Upper lobe of right lung (tissue), 1 donor: ENCODE measurements around the gene CHKA. TPM values are rescaled to one million over a fixed set of nuclear protein-coding genes. Genes with fewer than 3 reads are reported as not detected.

Experiments
- ATAC-seq: fragments of 200-7000 bp; cut with Tn5 transposase; one replicate; pipeline ENCODE4 v1.9.1; 2020; ENCODE audit warnings: mild to moderate bottlenecking, moderate library complexity
- DNase-seq: peaks from one replicate; pipeline ENCODE4 v3.0.0-alpha.2; 2020
- H3K27ac ChIP-seq: fragments of 200-600 bp; one replicate; pipeline ENCODE4 v1.8.0; 2022
- H3K27me3 ChIP-seq: fragments of 200-600 bp; one replicate; pipeline ENCODE4 v1.8.0; 2022; ENCODE audit warnings: mild to moderate bottlenecking
- H3K36me3 ChIP-seq: fragments of 200-600 bp; one replicate; pipeline ENCODE4 v1.8.0; 2022
- H3K4me1 ChIP-seq: fragments of 200-600 bp; one replicate; pipeline ENCODE4 v1.8.0; 2022
- H3K4me3 ChIP-seq: fragments of 200-600 bp; one replicate; pipeline ENCODE4 v1.8.0; 2022; ENCODE audit warnings: mild to moderate bottlenecking
- H3K9me3 ChIP-seq: fragments of 200-600 bp; one replicate; pipeline ENCODE4 v1.8.0; 2022
- CTCF ChIP-seq: fragments of 200-600 bp; IDR thresholded peaks from one replicate; pipeline ENCODE4 v1.8.0; 2022; ENCODE audit warnings: antibody characterized with exemption
- intact Hi-C: fragments of 100-400 bp; cut with DNase I; formaldehyde crosslinking; loops from one replicate; pipeline ENCODE4 v1.11.0; 2022
- total RNA-seq: library from RNA; stranded (reverse); fragmentation: NEBNext Ultra II Directional; extraction: Animal tissue kit (Norgen Biotek cat#: 25700); gene quantifications from one replicate; pipeline ENCODE4 v1.2.1, GENCODE V29; 2021
- donor health status: DM: no; HTN: yes; CAD: no; lungs with severe emphysema.

Gene CHKA
- total RNA-seq, 1 donor from 2014 or later = 53.3 TPM

GRCh38 chr11:68011051-68011943 is 109.9 kb downstream of the CHKA start:
- Histone ChIP-seq H3K27me3 (no peaks in the 10 kb centered on the region), H3K4me3 (peak overlapping the region; percentile 53), H3K36me3 (no peaks in the 10 kb centered on the region), H3K9me3 (no peaks in the 10 kb centered on the region), H3K27ac (peak overlapping the region; percentile 91), H3K4me1 (peaks cover 57% of the 10 kb centered on the region)
- peak; percentile 60 for DNase-seq
- no peak for ATAC-seq
- intact Hi-C loops = no loop called here
- no peak for TF ChIP-seq CTCF

GRCh38 chr11:68010090-68011041 is 110.8 kb downstream of the CHKA start, which contains the start of gene ALDH3B1:
ALDH3B1 (plus strand) TSS chr11:68010327; CDS start chr11:68015298, 4,971 bp downstream.
- ATAC-seq = peak; percentile 80
- peak; percentile 99 for DNase-seq
- peak within 1 kb of the TSS; percentile 53 for H3K4me3 ChIP-seq
- H3K27me3 ChIP-seq = no peaks in the 10 kb centered on the region
- peaks cover 57% of the 10 kb centered on the region for H3K4me1 ChIP-seq
- peak within 1 kb of the TSS; percentile 91 for H3K27ac ChIP-seq
- H3K9me3 ChIP-seq = no peaks in the 10 kb centered on the region
- TF ChIP-seq CTCF = no peak
- H3K36me3 ChIP-seq = no peaks in the 10 kb centered on the region
- intact Hi-C loops = no loop called here

- Histone ChIP-seq H3K36me3 (no peaks in the 10 kb centered on the region), H3K27ac (peak overlapping the region; percentile 91), H3K9me3 (no peaks in the 10 kb centered on the region), H3K27me3 (no peaks in the 10 kb centered on the region), H3K4me3 (peak overlapping the region; percentile 53), H3K4me1 (peaks cover 52% of the 10 kb centered on the region)
- TF ChIP-seq CTCF = peak; percentile 10
- no peak for ATAC-seq
- DNase-seq = peak; percentile 48
- intact Hi-C loops = no loop called here
Observed at GRCh38 chr11:68009391-68010089, 111.6 kb downstream of the CHKA start.

- DNase-seq = peak; percentile 74
- Histone ChIP-seq H3K9me3 (no peaks in the 10 kb centered on the region), H3K4me3 (no peak overlapping the region), H3K4me1 (peaks cover 47% of the 10 kb centered on the region), H3K27ac (peak overlapping the region; percentile 91), H3K36me3 (no peaks in the 10 kb centered on the region), H3K27me3 (no peaks in the 10 kb centered on the region)
- intact Hi-C loops = no loop called here
- peak; percentile 1 for ATAC-seq
- no peak for TF ChIP-seq CTCF
Observed at GRCh38 chr11:68008381-68009337, 112.5 kb downstream of the CHKA start.
